Endothelial cell of umbilical vein (primary cell): ENCODE results near the gene KLHDC9. TPM values are rescaled to one million over a fixed set of nuclear protein-coding genes. Genes with fewer than 3 reads are reported as not detected.

Experiments used
- BruUV-seq: library from RNA; stranded (reverse); fragments of 400-500 nt; replicated peaks from 2 replicates; lab custom pipeline; 2021; lab: Mats Ljungman, UMichigan
- CTCF ChIA-PET: fragments of 300-600, 350-600 bp; sonication (Branson Sonifier 250); formaldehyde crosslinking; loops from one replicate; lab custom pipeline; 2021; ENCODE audit warnings: antibody characterized with exemption, inconsistent platforms; lab: Charles Lee
- POLR2A ChIA-PET: fragments of 300-600, 350-600 bp; sonication (Branson Sonifier 250); formaldehyde crosslinking; loops from one replicate; lab custom pipeline; 2021; ENCODE audit warnings: antibody characterized with exemption, inconsistent platforms; lab: Charles Lee
- DNase-seq: peaks from one replicate; pipeline ENCODE4 v3.0.0-alpha.2; 2011; ENCODE audit warnings: low read depth, low spot score
- FAIRE-seq: peaks from 2 replicates; lab custom pipeline; 2011; peaks lifted over from hg19 to GRCh38; lab: Jason Lieb, UNC
- H2AFZ ChIP-seq: 2 replicates; pipeline ENCODE4 v1.6.0; 2012; ENCODE audit warnings: low read depth, low read length, control low read depth, inconsistent platforms
- H3K27ac ChIP-seq: 2 replicates; pipeline ENCODE4 v1.5.1; 2011; ENCODE audit warnings: low read depth, mild to moderate bottlenecking, control low read depth, low read length, moderate library complexity; ENCODE audit not compliant: insufficient read depth
- H3K27me3 ChIP-seq, 2 experiments: 2 replicates each; pipeline versions ENCODE4 v1.6.0 to v1.6.1; 2011; ENCODE audit warnings: low read length in 2 of 2, mixed read lengths in 1 of 2; ENCODE audit not compliant: control insufficient read depth in 2 of 2, insufficient read depth in 2 of 2
- H3K36me3 ChIP-seq, 2 experiments: 2 replicates in 1 of 2; 3 replicates in 1 of 2; pipeline ENCODE4 v1.5.1; 2011; ENCODE audit warnings: low read length in 2 of 2, mild to moderate bottlenecking in 1 of 2, moderate library complexity in 1 of 2; ENCODE audit not compliant: control insufficient read depth in 2 of 2, insufficient read depth in 2 of 2; ENCODE audit errors: extremely low read depth in 1 of 2
- H3K4me1 ChIP-seq: 3 replicates; pipeline ENCODE4 v1.5.1; 2011; ENCODE audit warnings: mild to moderate bottlenecking, low read length; ENCODE audit not compliant: control insufficient read depth, insufficient read depth; ENCODE audit errors: extremely low read depth
- H3K4me2 ChIP-seq: 2 replicates; pipeline ENCODE4 v1.6.1; 2011; ENCODE audit warnings: low read length, control low read depth, mixed read lengths; ENCODE audit not compliant: insufficient read depth
- H3K4me3 ChIP-seq, 3 experiments: fragments of 200-600 bp in 1 of 3; sonication (generic), shearing (Covaris generic) in 1 of 3; replicated peaks in 1 of 3; 2 replicates each; pipeline ENCODE4 v1.5.1; 2011 to 2016; ENCODE audit warnings: control low read depth in 3 of 3, low read length in 3 of 3, mild to moderate bottlenecking in 2 of 3, inconsistent platforms in 1 of 3, low read depth in 1 of 3, moderate library complexity in 1 of 3; ENCODE audit not compliant: insufficient read depth in 1 of 3
- H3K79me2 ChIP-seq: 2 replicates; pipeline ENCODE4 v1.6.0; 2012; ENCODE audit warnings: low read length, inconsistent platforms; ENCODE audit not compliant: control insufficient read depth, insufficient read depth
- H3K9ac ChIP-seq: replicated peaks from 2 replicates; pipeline ENCODE3; 2011; ENCODE audit warnings: low read length, control low read depth; ENCODE audit not compliant: insufficient read depth; ENCODE audit errors: extremely low read depth
- H3K9me1 ChIP-seq: replicated peaks from 3 replicates; pipeline ENCODE4 v1.6.0; 2011; ENCODE audit warnings: mild to moderate bottlenecking, low read length; ENCODE audit not compliant: control insufficient read depth, insufficient read depth; ENCODE audit errors: extremely low read depth
- H3K9me3 ChIP-seq: replicated peaks from 2 replicates; pipeline ENCODE4 v1.5.1; 2012; ENCODE audit warnings: low read length, inconsistent platforms; ENCODE audit not compliant: control insufficient read depth, insufficient read depth
- H4K20me1 ChIP-seq: replicated peaks from 2 replicates; pipeline ENCODE3; 2011; ENCODE audit warnings: mild to moderate bottlenecking, low read length; ENCODE audit not compliant: control insufficient read depth, insufficient read depth; ENCODE audit errors: extremely low read depth
- GATA2 ChIP-seq: IDR thresholded peaks from 2 replicates; pipeline ENCODE4 v1.7.0; 2011; ENCODE audit warnings: low read depth, mild to moderate bottlenecking, moderate library complexity, mixed read lengths, low read length; ENCODE audit not compliant: insufficient read length, insufficient read depth
- MAX ChIP-seq: IDR thresholded peaks from 2 replicates; pipeline ENCODE4 v1.6.1; 2011; ENCODE audit not compliant: insufficient read depth, insufficient read length
- MYC ChIP-seq: IDR thresholded peaks from one replicate; pipeline ENCODE4 v1.6.1; 2011; ENCODE audit warnings: mild to moderate bottlenecking, low read depth, low read length
- POLR2A ChIP-seq: IDR thresholded peaks from 2 replicates; pipeline ENCODE4 v1.6.1; 2012; ENCODE audit warnings: low read depth, mild to moderate bottlenecking, control low read depth, low read length
- POLR2AphosphoS5 ChIP-seq: IDR thresholded peaks from 2 replicates; pipeline ENCODE4 v1.6.1; 2012; ENCODE audit warnings: low read depth, mild to moderate bottlenecking, control low read depth, low read length, moderate library complexity; ENCODE audit not compliant: insufficient read depth
- dilution Hi-C: fragments of 300-500 bp; cut with MboI; formaldehyde crosslinking; loops from one replicate; pipeline ENCODE4 v1.15.0; 2019; ENCODE audit warnings: low sequenced_read_pairs; ENCODE audit not compliant: extremely low pct_ligation_motif_present
- intact Hi-C: fragments of 100-400 bp; cut with micrococcal nuclease; formaldehyde crosslinking; loops from one replicate; pipeline ENCODE4 v1.10.0; 2022
- polyA plus RNA-seq, 4 experiments: library from polyadenylated mRNA; depleted of rRNA in 3 of 4; stranded (reverse) in 3 of 4; unstranded in 1 of 4; fragments of >200 nt; gene quantifications; 2 replicates each; pipeline versions ENCODE4 v1.2.1 to v1.2.3, GENCODE V29; 2011 to 2012; ENCODE audit warnings: missing spikeins in 1 of 4
- total RNA-seq: library from RNA; stranded (reverse); gene quantifications from 2 replicates; pipeline ENCODE4 v1.2.3, GENCODE V29; 2021

The KLHDC9 gene
- total and polyA plus RNA-seq, 2 donors (not counting 3 experiments of a cell fraction or from before 2014, with no cell fraction given), result 1.1 to 2.6 TPM

GRCh38 chr1:161117759-161118581, 19.8 kb downstream of the KLHDC9 start, which contains the start of the genes NIT1 and PFDN2:
TSS of gene NIT1 (plus strand) at chr1:161118105. CDS start at chr1:161118177, 72 bp downstream.
TSS of gene PFDN2 (minus strand) at chr1:161118037. CDS start at chr1:161118026, 11 bp downstream.
- no peaks in the 10 kb centered on the region for H3K27me3 ChIP-seq
- H4K20me1 ChIP-seq, result no peaks in the 10 kb centered on the region
- DNase-seq, result peak; percentile 86
- no TSS peak for BruUV-seq
- H3K36me3 ChIP-seq, result peaks cover 8 to 26% of the 10 kb centered on the region in 2 experiments
- peak within 1 kb of the TSS; percentile 21 to 100 (median 65) for H3K4me3 ChIP-seq
- no peaks in the 10 kb centered on the region for H3K9me1 ChIP-seq
- FAIRE-seq, result peak; percentile 86
- intact Hi-C loops (loop anchor here (1.0 to 5.0 kb wide), 4 partner anchors 13 to 194 kb away; partner anchors contain the start of genes KLHDC9, SDHC and USP21), dilution Hi-C loops (no loop called here)
- TF ChIP-seq GATA2 (no peak), MAX (no peak), POLR2AphosphoS5 (peak; percentile 88), POLR2A (peak; percentile 88), MYC (no peak)
- H3K9ac ChIP-seq, result peak within 1 kb of the TSS; percentile 89
- H3K9me3 ChIP-seq, result no peaks in the 10 kb centered on the region
- H3K4me2 ChIP-seq, result peak within 1 kb of the TSS; percentile 82
- ChIA-PET POLR2A (interaction anchor here (1.3 to 1.9 kb wide), 2 partner anchors 15 to 72 kb away, joined by 3 to 11 read pairs; partner anchors contain the start of genes DEDD and USF1), CTCF (interaction anchor here (0.8 to 1.9 kb wide), 8 partner anchors 13 to 264 kb away, joined by 3 to 7 read pairs (median 4); partner anchors contain the start of genes DEDD, KLHDC9 and USF1)
- peaks cover 43% of the 10 kb centered on the region for H3K4me1 ChIP-seq
- peak within 1 kb of the TSS; percentile 42 for H2AFZ ChIP-seq
- H3K79me2 ChIP-seq, result peaks cover 53% of the 10 kb centered on the region
- H3K27ac ChIP-seq, result peak within 1 kb of the TSS; percentile 66
